Kidney (tissue), 14 donors: ENCODE measurements around the gene ITPK1. TPM values are rescaled to one million over a fixed set of nuclear protein-coding genes. Genes with fewer than 3 reads are reported as not detected.
A peak's percentile ranks its signal among the peaks of the same experiment; 100 is the strongest.

Experiments used
- DNase-seq, 5 donors: peaks; one replicate each; pipeline ENCODE4 v3.0.0-alpha.2; 2013 to 2020
- FAIRE-seq: peaks from 2 replicates; lab custom pipeline; 2012; peaks lifted over from hg19 to GRCh38; lab: Jason Lieb, UNC
- H3K27ac ChIP-seq, 2 donors: one replicate each; pipeline ENCODE4 v1.7.0; 2013; ENCODE audit warnings: low read depth in 2 of 2, low read length in 2 of 2, inconsistent platforms in 1 of 2
- H3K27me3 ChIP-seq: one replicate; pipeline ENCODE4 v1.7.1; 2013; ENCODE audit warnings: low read length, inconsistent platforms; ENCODE audit not compliant: control insufficient read depth, insufficient read depth
- H3K36me3 ChIP-seq, 3 donors: one replicate each; pipeline versions ENCODE4 v1.7.0 to v1.7.1; 2013; ENCODE audit warnings: low read length in 3 of 3, control low read depth in 1 of 3, inconsistent platforms in 1 of 3; ENCODE audit not compliant: insufficient read depth in 3 of 3, control insufficient read depth in 2 of 3
- H3K4me1 ChIP-seq, 3 donors: one replicate each; pipeline versions ENCODE4 v1.7.0 to v1.7.1; 2013; ENCODE audit warnings: low read length in 3 of 3, inconsistent platforms in 1 of 3, low read depth in 1 of 3; ENCODE audit not compliant: control insufficient read depth in 2 of 3, insufficient read depth in 2 of 3
- H3K4me3 ChIP-seq, 3 donors: one replicate each; pipeline versions ENCODE4 v1.7.0 to v1.8.1; 2013; ENCODE audit warnings: low read length in 3 of 3, control low read depth in 1 of 3, inconsistent platforms in 1 of 3
- H3K9ac ChIP-seq, 3 donors: one replicate each; pipeline versions ENCODE4 v1.7.0 to v1.7.1; 2013; ENCODE audit warnings: low read length in 3 of 3, control low read depth in 1 of 3, inconsistent platforms in 1 of 3
- H3K9me3 ChIP-seq, 3 donors: one replicate each; pipeline versions ENCODE4 v1.7.0 to v1.7.1; 2013; ENCODE audit warnings: low read length in 3 of 3, control low read depth in 1 of 3, inconsistent platforms in 1 of 3; ENCODE audit not compliant: control insufficient read depth in 2 of 3, insufficient read depth in 1 of 3
- intact Hi-C: fragments of 100-400 bp; cut with DNase I; formaldehyde crosslinking; loops from one replicate; pipeline ENCODE4 v1.11.1; 2022
- polyA plus RNA-seq: library from polyadenylated mRNA; stranded (reverse); fragments of 350-450 nt; fragmentation: Illumina TruSeq; extraction: RNeasy Lipid Tissue Mini Kit (QIAGEN cat#74804); gene quantifications from one replicate; pipeline ENCODE4 v1.2.3, GENCODE V29; 2014; ENCODE audit warnings: low read depth, low replicate concordance; ENCODE audit not compliant: insufficient read depth
- total RNA-seq: library from RNA; stranded (reverse); fragmentation: NEBNext Ultra II Directional; extraction: Animal tissue kit (Norgen Biotek cat#: 25700); gene quantifications from one replicate; pipeline ENCODE4 v1.2.1, GENCODE V29; 2021
- TF ChIP-seq, protein P1 (sequence below): IDR thresholded peaks from 3 replicates; pipeline ENCODE4 v1.5.1; 2012; ENCODE audit warnings: mild to moderate bottlenecking, moderate library complexity, borderline replicate concordance; ENCODE audit not compliant: insufficient read depth; ENCODE audit errors: extremely low read depth
- donor health status: control.
- donor health status: control.
- donor health status: control.
- donor health status: control.
- donor health status: control.
- donor health status: DM: yes; HTN: yes; CAD: no.
- donor health status: Normal renal cell carcinoma (clear cell type).

Gene ITPK1
- total and polyA plus RNA-seq, 2 donors from 2014 or later = 43.6 to 92.0 TPM

DNA sequence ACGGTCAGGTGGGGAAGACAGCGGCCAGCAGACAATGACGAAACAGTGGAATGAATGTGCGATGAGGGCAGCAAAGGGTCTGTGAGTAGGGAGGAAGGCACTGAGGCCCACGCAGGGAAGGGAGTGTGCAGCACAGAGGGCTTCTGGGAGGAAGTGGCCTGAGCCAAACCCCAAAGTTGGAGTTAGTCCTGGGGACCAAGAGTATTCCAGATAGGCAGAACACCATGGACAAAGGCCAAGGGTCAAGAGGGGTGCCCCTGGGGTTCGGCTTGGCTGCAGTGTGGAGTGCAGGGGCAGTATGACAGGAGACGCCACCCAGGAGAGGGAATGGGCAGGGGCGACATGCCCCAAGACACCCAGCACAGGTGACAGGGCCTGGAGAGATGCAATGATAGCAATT is 134.0 kb downstream of the ITPK1 start:
- H3K27me3 ChIP-seq = no peaks in the 10 kb centered on the region
- peaks cover 0 to 8% (median 7%) of the 10 kb centered on the region in 3 donors for H3K36me3 ChIP-seq
- TF ChIP-seq, protein P1, sequence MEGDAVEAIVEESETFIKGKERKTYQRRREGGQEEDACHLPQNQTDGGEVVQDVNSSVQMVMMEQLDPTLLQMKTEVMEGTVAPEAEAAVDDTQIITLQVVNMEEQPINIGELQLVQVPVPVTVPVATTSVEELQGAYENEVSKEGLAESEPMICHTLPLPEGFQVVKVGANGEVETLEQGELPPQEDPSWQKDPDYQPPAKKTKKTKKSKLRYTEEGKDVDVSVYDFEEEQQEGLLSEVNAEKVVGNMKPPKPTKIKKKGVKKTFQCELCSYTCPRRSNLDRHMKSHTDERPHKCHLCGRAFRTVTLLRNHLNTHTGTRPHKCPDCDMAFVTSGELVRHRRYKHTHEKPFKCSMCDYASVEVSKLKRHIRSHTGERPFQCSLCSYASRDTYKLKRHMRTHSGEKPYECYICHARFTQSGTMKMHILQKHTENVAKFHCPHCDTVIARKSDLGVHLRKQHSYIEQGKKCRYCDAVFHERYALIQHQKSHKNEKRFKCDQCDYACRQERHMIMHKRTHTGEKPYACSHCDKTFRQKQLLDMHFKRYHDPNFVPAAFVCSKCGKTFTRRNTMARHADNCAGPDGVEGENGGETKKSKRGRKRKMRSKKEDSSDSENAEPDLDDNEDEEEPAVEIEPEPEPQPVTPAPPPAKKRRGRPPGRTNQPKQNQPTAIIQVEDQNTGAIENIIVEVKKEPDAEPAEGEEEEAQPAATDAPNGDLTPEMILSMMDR = no peak
- peaks cover 0 to 10% (median 0%) of the 10 kb centered on the region in 3 donors for H3K4me1 ChIP-seq
- peak in 1 of 5 donors; percentile 46 for DNase-seq
- H3K4me3 ChIP-seq = no peak overlapping the region
- peaks cover 0 to 8% (median 0%) of the 10 kb centered on the region in 3 donors for H3K9me3 ChIP-seq
- no peak overlapping the region for H3K27ac ChIP-seq
- no peak for FAIRE-seq
- H3K9ac ChIP-seq = no peak overlapping the region
- intact Hi-C loops = no loop called here

DNA sequence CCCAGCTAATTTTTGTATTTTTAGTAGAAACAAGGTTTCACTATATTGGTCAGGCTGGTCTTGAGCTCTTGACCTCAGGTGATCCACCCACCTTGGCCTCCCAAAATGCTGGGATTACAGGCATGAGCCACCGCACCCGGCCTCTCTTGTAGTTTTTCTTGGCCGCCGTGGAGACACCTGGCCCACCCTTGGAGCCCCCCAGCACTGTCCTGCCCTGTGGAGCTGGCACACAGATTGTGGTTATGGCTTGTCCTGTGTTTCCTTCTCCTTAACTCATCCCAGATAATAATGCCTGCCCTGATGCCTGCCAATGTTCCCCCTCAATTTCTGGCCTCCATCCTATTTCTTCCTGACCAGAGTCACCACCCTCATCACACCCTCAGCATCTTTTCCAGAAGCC is 134.9 kb downstream of the ITPK1 start:
- Histone ChIP-seq H3K4me1 (peaks cover 0 to 3% (median 0%) of the 10 kb centered on the region in 3 donors), H3K4me3 (no peak overlapping the region), H3K36me3 (peaks cover 0 to 12% (median 11%) of the 10 kb centered on the region in 3 donors), H3K9ac (no peak overlapping the region), H3K9me3 (peaks cover 0 to 16% (median 0%) of the 10 kb centered on the region in 3 donors), H3K27ac (no peak overlapping the region), H3K27me3 (no peaks in the 10 kb centered on the region)
- FAIRE-seq (no peak), DNase-seq (no peak)
- TF ChIP-seq, protein P1 = no peak
- intact Hi-C loops = no loop called here

- intact Hi-C loops = no loop called here
- peaks cover 0 to 12% (median 11%) of the 10 kb centered on the region in 3 donors for H3K36me3 ChIP-seq
- no peak for FAIRE-seq
Measured at GRCh38 chr14:92978229-92979021, 137.3 kb downstream of the ITPK1 start.

More at GRCh38 chr14:92978229-92979021, 137.3 kb downstream of the ITPK1 start:
- peaks cover 0 to 16% (median 0%) of the 10 kb centered on the region in 3 donors for H3K9me3 ChIP-seq
- H3K27me3 ChIP-seq = no peaks in the 10 kb centered on the region
- H3K4me3 ChIP-seq = no peak overlapping the region
- no peak overlapping the region for H3K27ac ChIP-seq
- no peak overlapping the region for H3K9ac ChIP-seq
- H3K4me1 ChIP-seq = peaks cover 0 to 11% (median 0%) of the 10 kb centered on the region in 3 donors
- DNase-seq = peak in 1 of 5 donors; percentile 15
- TF ChIP-seq, protein P1 = no peak
